ENCODE measurements around the gene HSH2D. TPM values are rescaled to one million over a fixed set of nuclear protein-coding genes. Genes with fewer than 3 reads are reported as not detected.

Gene HSH2D
- total RNA-seq, 1 experiment from 2014 or later, result 9.2 TPM

Small RNAs within 50 kb of the gene (small RNA-seq; reads per million reads assigned to genes)
- gene RF00017, result not detected

Other genes starting within 250 kb of the HSH2D start
- gene CYP4F2, start 245.6 kb upstream of the HSH2D start, total RNA-seq (2014; rRNA removed; shearing (Covaris generic)), result 0.18 TPM in 1 of 2 replicates, not detected in the other
- 0.29 and 0.58 TPM in 2 replicates for gene CYP4F11, start 209.2 kb upstream of the HSH2D start, total RNA-seq (2014; rRNA removed; shearing (Covaris generic))
- not detected in 2 replicates for gene OR10H4, start 194.7 kb upstream of the HSH2D start, total RNA-seq (2014; rRNA removed; shearing (Covaris generic))
- 160 and 166 TPM in 2 replicates for gene TPM4, start 67.2 kb upstream of the HSH2D start, total RNA-seq (2014; rRNA removed; shearing (Covaris generic))
- 37.4 and 45.9 TPM in 2 replicates for gene RAB8A, start 31.8 kb upstream of the HSH2D start, total RNA-seq (2014; rRNA removed; shearing (Covaris generic))
- gene CIB3, start 29.8 kb downstream of the HSH2D start, total RNA-seq (2014; rRNA removed; shearing (Covaris generic)), result not detected in 2 replicates
- gene FAM32A, start 41.7 kb downstream of the HSH2D start, total RNA-seq (2014; rRNA removed; shearing (Covaris generic)), result 56.2 and 59.9 TPM in 2 replicates
- gene AP1M1, start 54.2 kb downstream of the HSH2D start, total RNA-seq (2014; rRNA removed; shearing (Covaris generic)), result 49.4 and 65.8 TPM in 2 replicates
- gene KLF2, start 181.1 kb downstream of the HSH2D start, total RNA-seq (2014; rRNA removed; shearing (Covaris generic)), result 3.5 and 5.9 TPM in 2 replicates

All from HT-29 (cell line).